Left kidney (tissue), 2 donors: Measurements from ENCODE around the gene ROMO1. TPM values are rescaled to one million over a fixed set of nuclear protein-coding genes. Genes with fewer than 3 reads are reported as not detected.
"Not testable (repeated sequence)": the region's sequence is repeated elsewhere in the genome, so short reads cannot be mapped to it uniquely, and the experiment has no call there.

ENCODE experiments used
- DNase-seq: peaks from one replicate; pipeline ENCODE4 v3.0.0-alpha.2; 2013
- polyA plus RNA-seq: library from polyadenylated mRNA; unstranded; fragments of 120-200 nt; gene quantifications from one replicate; pipeline ENCODE4 v1.2.1, GENCODE V29; 2013; ENCODE audit not compliant: insufficient read length

ROMO1 gene
- polyA plus RNA-seq, 1 donor = 48.5 TPM

DNA sequence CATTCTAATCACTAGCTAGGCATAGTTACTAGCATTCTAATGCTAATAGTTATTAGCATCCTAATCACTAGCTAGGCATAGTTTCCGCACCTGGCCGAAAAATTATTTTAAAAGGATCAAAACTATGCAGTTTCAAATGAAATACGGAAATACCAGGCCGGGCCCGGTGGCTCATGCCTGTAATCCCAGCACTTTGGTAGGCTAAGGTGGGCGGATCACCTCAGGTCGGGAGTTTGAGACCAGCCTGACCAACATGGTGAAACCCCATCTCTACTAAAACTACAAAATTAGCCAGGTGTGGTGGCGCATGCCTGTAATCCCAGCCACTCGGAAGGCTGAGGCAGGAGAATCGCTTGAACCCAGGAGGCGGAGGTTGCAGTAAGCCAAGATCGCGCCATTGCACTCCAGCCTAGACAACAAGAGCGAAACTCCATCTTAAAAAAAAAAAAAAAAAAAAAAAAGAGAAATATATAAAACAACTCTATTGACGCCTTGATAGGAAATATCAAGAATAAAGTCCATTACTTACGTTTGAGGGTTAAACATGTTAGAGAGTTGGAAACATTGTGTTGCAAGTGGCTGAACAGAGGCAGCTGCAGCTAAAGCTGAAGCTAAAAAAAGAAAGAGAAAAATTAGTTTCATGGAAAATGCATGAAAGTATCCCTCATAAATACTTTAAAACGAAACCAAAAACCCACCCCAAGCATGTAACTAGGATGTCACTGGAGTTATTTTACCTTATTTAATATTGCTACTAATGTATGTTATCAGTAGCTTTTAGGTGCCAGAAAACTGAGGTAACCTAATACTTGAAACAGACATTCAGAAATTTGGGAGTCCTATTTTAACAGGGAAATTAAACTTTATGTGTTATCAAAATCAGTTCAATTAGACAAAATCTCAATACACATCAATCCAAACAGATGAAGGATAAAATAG is 7.7 kb downstream of the ROMO1 start:
- DNase-seq = not testable (repeated sequence)

DNA sequence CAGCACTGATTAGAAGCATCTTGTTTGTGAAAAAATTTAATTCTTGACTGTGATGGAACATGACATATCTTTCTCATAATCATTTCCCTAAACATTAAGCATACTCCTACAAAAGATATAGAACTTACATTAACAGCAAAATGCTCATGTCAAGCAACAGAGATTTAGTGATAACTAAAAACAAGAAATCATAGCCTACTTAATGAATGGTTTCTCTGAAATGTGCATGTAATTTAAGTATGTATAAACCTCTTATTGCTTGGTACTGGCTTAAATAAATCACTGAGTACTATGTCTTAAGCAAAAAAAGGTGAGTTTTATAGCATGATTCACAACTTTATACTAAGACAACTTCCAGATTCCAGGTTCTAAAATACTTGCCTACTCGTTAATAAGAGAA is 9.3 kb downstream of the ROMO1 start:
- no peak for DNase-seq

DNA sequence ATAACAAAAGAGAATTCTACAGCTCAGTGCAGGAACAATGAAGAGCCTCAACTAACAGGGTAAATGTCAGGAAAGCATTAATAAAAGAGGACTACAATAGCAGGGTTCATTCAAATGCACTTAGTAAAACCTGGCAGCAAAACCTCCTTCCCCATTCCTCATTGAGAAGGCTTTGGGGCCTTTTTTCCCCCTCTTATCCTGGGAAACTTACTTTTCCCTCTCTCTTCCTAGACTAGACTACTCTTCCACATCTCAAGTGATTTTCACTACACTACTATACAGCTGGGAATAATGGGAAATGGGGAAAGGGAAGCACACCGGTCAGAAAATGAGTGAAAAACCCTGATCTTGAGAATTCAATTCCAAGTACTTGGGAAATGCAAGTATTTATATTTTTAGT is 10.1 kb downstream of the ROMO1 start:
- DNase-seq = no peak

DNA sequence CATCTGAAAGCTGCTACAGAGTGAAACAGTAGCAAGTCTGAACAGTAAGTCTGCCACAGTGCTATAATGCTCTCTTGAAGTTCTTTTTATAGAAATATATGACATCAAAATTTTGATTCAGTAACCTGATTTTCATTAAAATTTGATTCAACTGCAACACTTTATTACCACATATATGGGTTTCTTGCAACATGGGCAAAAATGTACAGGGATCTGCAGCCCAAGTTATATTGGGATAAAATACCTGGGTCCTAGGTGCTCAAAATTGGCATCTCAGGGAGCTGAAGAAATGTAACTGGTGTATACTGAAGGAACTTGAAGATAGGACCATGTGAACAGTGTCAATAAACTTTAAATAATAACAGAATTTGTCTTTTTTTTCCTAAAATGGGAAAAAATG is 10.8 kb downstream of the ROMO1 start:
- DNase-seq = no peak

- no peak for DNase-seq
Measured at GRCh38 chr20:35710884-35711587, 11.8 kb downstream of the ROMO1 start.

DNA sequence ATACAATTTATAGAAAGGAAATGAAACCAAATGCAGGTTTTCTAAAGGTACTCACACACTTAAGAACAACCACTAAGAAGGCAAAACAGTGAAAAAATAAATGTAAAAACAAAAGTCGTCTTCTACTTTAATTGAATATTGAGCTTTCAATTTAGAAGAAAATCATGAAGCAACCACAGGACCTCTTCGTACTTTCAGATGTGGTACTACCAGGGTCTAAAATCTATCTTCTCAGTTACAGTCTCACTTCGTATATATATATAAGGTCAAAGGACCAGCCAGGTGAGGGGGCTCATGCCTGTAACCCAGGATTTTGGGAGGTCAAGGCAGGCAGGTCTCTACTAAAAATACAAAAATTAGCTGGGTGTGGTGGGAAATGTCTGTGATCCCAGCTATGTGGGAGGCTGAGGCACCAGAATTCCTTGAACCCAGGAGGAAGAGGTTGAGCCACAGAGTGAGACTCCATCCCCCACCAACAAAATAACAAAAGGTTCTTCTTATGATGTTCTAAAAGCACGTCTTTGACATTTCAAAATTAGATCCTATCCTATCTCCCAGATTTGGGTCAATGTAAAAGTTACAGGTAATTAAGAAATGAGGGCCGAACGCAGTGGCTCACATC is 12.5 kb downstream of the ROMO1 start:
- no peak for DNase-seq

DNA sequence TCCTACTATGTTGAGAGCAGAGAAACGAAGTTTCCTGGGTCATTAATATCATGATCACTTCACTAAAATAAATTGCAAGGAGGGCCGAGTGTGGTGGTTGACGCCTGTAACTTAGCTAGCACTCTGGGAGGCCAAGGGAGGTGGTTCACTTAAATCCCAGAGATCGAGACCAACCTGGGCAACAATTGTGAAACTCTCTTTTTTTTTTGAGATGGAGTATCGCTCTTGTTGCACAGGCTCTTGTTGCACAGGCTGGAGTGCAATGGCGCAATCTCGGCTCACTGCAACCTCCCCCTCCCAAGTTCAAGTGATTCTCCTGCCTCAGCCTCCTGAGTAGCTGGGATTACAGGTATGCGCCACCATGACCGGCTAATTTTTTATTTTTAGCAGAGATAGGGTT is 13.9 kb downstream of the ROMO1 start:
- DNase-seq = not testable (repeated sequence)

- DNase-seq = no peak
Measured at GRCh38 chr20:35714127-35714526, 14.9 kb downstream of the ROMO1 start.

DNA sequence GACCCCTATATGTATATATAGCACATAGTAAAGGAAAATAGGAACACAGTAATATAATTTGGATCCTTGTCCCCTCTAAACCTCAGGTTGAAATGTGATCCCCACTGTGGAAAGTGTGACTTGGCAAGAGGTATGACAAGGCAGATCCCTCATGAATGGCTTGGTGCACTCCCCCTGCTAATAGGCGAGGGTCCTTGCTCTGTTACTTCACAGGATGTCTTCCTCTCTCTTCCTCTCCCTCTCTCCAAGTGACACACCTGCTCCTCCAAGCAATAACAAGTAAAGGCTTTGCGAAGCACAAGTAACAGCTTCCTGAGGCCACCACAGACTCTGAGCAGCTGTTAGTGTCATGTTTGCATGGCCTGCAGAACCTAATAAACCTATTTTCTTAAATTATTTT is 16.4 kb downstream of the ROMO1 start:
- DNase-seq = no peak

GRCh38 chr20:35716330-35716729 is 17.1 kb downstream of the ROMO1 start:
- no peak for DNase-seq

DNA sequence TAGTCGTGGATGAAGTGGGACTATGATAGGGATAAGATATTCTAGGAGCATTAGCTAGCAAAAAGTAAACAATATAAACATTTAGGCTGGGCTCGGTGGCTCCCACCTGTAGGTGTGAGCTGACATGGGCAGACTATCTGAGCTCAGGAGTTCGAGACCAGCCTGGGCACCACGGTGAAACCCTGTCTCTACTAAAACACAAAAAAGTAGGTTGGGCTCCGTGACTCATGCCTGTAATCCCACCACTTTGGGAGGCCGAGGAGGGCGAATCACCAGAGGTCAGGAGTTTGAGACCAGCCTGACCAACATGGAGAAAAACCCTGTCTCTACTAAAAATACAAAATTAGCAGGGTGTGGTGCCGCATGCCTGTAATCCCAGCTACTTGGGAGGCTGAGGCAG is 19.1 kb downstream of the ROMO1 start:
- DNase-seq = not testable (repeated sequence)

DNA sequence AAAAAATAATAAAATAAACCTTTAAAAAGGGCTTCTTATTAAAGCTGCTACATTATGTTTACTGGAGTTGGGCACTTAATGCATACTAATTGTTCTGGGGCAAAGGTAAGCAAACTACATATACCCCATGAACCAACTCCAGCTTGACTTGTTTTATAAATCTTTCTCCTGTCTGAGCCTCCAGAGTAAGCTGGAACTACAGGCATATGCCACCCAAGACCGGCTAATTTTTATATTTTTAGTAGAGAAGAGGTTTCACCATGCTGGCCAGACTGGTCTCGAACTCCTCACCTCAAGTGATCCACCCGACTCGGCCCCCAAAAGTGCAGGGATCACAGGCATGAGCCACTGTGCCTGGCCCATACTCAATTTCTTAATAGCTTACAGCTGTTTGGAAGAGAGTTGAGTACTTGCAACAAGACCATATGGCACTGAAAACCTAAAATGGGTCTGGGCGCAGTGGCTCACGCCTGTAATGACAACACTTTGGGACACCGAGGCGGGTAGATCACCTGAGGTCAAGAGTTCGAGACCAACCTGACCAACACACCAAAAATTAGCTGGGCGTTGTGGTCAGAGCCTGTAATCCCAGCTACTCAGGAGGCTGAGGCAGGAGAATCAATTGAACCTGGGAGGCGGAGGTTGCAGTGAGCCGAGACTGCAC is 19.9 kb downstream of the ROMO1 start:
- DNase-seq = no peak

DNA sequence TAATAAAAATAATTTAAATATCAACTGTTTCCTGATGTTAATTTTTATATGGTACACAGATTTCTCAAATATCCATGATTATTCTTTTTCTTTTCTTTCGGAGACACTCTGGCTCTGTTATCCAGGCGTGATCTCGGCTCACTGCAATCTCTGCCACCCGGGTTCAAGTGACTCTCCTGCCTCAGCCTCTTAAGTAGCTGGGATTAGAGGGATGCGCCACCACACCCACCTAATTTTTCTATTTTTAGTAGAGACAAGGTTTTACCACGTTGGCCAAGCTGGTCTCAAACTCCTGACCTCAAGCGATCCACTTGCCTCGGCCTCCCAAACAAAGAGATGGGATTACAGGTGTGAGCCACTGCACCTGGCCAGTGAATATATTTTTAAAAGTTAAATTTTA is 20.5 kb downstream of the ROMO1 start:
- DNase-seq = no peak

GRCh38 chr20:35720165-35721123 is 21.2 kb downstream of the ROMO1 start:
- no peak for DNase-seq

DNA sequence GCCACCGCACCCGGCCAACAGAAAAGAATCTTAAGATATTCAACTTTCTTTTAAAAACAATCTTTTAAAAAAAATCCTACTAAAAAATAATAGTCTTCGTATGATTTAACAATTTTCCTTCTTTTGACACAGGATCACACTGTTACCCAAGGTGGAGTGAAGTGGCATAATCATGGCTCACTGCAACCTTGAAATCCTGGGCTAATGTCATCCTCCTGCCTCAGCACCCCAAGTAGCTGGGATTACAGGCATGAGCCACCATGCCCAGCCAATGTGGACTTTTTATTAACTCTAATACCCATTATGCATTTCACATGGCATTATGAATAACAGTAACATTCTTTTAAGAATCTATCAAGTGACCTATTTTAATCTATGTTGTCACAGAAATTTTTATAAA is 22.0 kb downstream of the ROMO1 start:
- DNase-seq = no peak

GRCh38 chr20:35721621-35722020 is 22.4 kb downstream of the ROMO1 start:
- DNase-seq = no peak

- not testable (repeated sequence) for DNase-seq
Measured at GRCh38 chr20:35723275-35723639, 24.1 kb downstream of the ROMO1 start.

DNA sequence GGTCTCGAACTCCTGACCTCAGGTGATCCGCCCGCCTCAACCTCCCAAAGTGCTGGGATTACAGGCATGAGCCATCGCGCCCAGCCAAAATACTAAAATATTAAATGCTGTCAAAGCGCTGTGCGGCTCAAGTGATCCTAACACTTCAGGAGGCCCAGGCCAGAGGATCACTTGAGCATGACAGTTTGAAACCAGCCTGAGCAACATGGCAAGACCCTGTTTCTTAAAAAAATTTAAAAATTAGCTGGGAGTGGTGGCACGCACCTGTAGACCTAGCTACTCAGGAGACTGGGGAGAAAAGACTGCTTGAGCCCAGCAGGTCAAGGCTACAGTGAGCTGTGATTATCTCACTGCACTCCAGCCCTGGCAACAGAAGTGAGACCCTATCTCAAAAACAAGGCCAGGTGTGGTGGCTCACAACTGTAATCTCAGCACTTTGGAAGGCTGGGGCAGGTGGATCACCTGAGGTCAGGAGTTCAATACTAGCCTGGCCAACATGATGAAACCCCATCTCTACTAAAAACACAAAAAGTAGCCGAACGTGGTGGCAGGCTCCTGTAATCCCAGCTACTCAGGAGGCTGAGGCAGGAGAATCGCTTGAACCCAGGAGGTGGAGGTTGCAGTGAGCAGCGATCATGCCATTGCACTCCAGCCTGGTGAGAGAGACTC is 24.6 kb downstream of the ROMO1 start:
- DNase-seq = not testable (repeated sequence)

DNA sequence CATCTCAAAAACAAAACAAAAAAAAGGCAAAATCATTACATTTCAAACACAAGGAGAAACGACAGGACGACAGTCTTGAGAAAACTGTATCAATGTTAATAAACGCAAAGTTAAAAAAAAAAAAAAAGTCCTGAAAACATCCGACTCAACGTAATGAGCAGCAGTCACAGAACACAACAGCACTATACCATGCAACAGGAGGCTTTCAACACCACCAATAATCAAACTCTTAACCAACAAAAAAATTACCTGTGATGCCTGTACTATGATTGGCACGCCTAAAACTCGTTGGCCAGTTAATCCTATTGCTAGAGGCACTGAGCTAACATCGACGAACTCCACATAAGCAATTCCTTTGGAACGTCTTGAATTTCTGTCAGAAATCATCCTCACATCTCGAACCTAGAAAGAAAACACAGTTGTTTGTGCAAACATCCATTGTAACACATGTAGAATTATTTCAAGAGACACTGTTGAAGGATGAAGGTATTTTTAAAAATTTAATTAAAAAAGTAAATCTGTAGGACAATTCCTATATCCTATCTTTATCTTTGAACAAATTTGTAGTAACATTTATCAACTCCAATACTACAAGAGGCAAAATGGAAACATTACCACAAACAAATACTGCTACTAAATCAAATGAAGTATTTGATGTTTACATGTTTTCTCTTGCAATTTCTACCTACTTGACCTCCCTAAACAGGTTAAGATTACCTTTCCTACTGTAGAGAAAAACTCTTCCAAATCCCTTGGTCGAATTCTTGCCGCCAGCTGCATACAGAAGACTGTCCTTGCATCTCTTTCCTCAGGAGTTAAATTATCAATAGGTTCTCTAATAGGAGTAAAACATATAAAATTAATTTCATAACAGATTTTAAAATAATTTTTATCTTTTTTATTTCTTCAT is 25.4 kb downstream of the ROMO1 start:
- no peak for DNase-seq
